GM06990 (cell line): Measurements from ENCODE around the gene CLCN4.

Experiments
- DNase-seq: peaks from one replicate; pipeline ENCODE4 v3.0.0-alpha.2; 2011; ENCODE audit not compliant: insufficient read length; ENCODE audit errors: extremely low read depth
- H3K27me3 ChIP-seq: replicated peaks from 2 replicates; pipeline ENCODE4 v1.6.0; 2011; ENCODE audit warnings: low read length; ENCODE audit not compliant: control insufficient read depth, insufficient read depth
- H3K36me3 ChIP-seq: 2 replicates; pipeline ENCODE4 v1.5.1; 2011; ENCODE audit warnings: low read length; ENCODE audit not compliant: control insufficient read depth, insufficient read depth
- H3K4me3 ChIP-seq: replicated peaks from 2 replicates; pipeline ENCODE4 v1.5.1; 2011; ENCODE audit warnings: low read depth, mild to moderate bottlenecking, control low read depth, low read length
- TF ChIP-seq, protein P1 (sequence below): IDR thresholded peaks from 2 replicates; pipeline ENCODE4 v1.5.1; 2011; ENCODE audit warnings: low read length, control low read depth, mild to moderate bottlenecking, inconsistent platforms; ENCODE audit not compliant: insufficient read depth, poor library complexity, severe bottlenecking

CLCN4 gene

DNA sequence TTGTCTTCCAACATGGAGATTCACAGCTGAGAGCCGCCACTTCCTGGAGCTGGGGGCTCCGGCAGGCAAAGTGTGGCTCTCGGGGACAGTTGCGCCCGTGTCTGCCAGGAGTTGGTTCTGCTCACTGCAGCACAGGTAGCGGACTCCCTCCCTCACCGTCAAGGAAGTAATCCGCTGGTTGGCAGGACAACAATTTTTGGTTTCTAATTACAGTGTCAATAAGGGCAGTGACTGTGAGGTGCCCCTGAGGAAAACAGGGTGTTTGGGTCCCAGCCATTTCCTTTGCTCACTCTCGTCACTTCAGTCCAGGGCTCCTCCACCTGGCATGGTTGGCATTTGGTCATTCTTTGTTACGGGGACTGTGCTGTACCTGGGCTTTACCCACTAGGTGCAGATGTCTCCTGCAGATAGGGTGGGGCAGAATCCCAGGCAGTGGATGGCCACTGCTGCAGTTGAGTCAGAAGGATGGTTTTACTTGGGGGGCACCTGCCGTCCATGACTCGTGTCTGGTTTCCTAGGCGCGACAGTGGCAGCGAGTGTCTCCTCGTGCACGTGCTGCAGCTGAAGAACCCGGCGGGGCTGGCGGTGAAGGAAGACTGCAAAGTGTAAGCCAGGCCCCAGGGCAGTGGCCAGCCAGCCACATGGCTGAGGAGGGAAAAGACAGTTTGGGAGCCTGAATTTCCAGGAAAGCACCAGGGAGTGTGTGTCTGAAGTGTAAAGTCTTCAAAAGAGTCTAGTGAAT lies 32.1 kb upstream of the CLCN4 start:
- Histone ChIP-seq H3K36me3 (peaks cover 3% of the 10 kb centered on the region), H3K4me3 (no peak overlapping the region), H3K27me3 (no peaks in the 10 kb centered on the region)
- no peak for DNase-seq
- TF ChIP-seq, protein P1, sequence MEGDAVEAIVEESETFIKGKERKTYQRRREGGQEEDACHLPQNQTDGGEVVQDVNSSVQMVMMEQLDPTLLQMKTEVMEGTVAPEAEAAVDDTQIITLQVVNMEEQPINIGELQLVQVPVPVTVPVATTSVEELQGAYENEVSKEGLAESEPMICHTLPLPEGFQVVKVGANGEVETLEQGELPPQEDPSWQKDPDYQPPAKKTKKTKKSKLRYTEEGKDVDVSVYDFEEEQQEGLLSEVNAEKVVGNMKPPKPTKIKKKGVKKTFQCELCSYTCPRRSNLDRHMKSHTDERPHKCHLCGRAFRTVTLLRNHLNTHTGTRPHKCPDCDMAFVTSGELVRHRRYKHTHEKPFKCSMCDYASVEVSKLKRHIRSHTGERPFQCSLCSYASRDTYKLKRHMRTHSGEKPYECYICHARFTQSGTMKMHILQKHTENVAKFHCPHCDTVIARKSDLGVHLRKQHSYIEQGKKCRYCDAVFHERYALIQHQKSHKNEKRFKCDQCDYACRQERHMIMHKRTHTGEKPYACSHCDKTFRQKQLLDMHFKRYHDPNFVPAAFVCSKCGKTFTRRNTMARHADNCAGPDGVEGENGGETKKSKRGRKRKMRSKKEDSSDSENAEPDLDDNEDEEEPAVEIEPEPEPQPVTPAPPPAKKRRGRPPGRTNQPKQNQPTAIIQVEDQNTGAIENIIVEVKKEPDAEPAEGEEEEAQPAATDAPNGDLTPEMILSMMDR = no peak

DNA sequence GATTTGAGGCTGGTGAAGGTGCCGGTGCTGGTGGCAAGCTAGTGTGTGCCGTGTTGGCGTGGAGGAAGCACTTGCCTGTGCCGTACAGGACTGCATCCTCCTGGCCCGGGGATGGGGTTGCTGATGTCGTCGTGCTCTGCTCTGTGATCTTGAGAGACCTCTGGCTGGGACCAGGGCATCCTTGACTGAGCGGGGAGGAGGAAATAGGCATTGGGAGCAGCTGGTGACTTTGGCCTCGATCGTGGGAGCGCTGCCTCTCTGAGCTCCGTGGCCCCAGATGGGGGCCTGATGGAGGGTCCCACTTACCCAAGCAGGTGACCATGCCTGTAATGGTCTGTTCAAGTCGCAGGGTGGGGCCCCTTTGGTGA lies 31.5 kb upstream of the CLCN4 start:
- Histone ChIP-seq H3K4me3 (no peak overlapping the region), H3K27me3 (no peaks in the 10 kb centered on the region), H3K36me3 (peaks cover 3% of the 10 kb centered on the region)
- TF ChIP-seq, protein P1 = no peak
- DNase-seq = no peak

DNA sequence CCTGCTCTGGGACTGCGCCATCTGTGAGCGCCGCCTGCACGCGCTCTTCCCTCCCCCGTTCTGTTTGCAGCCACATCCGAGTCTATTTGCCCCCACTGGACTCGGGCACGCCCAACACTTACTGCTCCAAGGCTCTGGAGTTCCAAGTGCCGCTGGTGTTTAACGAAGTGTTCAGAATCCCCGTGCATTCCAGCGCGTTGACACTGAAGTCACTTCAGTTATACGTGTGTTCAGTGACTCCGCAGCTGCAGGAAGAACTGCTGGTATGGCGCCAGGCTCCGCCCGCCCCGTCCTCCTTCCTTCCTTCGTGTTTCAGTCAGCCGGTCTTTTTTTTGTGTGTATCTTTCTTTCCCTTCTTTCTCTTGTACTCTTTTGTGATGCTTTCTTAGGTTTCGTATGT lies 30.7 kb upstream of the CLCN4 start:
- no peak for DNase-seq
- H3K27me3 ChIP-seq = no peaks in the 10 kb centered on the region
- peaks cover 3% of the 10 kb centered on the region for H3K36me3 ChIP-seq
- no peak overlapping the region for H3K4me3 ChIP-seq
- TF ChIP-seq, protein P1 = no peak

DNA sequence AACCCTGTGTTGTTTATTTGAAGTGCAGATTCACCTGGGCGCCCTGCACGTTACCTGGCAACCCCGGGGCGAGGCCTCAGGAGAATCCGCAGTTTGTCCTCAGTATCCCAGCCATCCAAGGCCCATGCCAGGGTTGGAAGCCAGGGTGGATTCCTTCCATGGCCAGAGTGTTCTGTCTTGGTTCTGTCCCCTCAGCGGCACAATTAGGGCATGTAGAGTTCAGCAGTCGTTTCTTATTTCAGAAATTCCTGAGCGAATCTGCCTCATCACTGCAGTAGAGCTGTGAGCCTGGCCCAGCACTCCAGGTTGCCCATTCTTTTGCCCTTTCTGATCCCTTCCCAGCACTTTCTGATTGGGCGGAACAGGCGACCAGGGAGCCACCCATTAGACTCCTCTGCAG lies 29.9 kb upstream of the CLCN4 start:
- TF ChIP-seq, protein P1 = no peak
- no peak for DNase-seq
- peaks cover 3% of the 10 kb centered on the region for H3K36me3 ChIP-seq
- no peaks in the 10 kb centered on the region for H3K27me3 ChIP-seq
- H3K4me3 ChIP-seq = no peak overlapping the region

DNA sequence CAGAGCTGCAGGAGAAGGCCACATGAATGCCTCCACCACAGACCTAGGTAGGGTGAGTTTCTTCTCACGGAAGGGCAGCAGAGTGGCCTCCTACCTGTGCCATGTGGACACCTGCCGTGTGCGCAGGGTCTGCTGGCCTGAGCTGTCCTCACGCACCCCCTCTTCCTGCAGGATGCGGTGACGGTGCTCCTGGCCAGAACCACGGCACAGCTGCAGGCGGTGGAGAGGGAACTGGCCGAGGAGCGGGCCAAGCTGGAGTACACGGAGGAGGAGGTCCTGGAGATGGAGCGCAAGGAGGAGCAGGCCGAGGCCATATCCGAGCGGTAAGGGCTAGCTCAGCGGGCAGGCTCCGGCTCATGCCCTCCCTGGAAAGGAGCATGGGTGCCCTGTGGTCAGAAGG lies 28.4 kb upstream of the CLCN4 start:
- H3K36me3 ChIP-seq = peaks cover 3% of the 10 kb centered on the region
- no peak for DNase-seq
- TF ChIP-seq, protein P1 = no peak
- no peaks in the 10 kb centered on the region for H3K27me3 ChIP-seq
- H3K4me3 ChIP-seq = no peak overlapping the region

DNA sequence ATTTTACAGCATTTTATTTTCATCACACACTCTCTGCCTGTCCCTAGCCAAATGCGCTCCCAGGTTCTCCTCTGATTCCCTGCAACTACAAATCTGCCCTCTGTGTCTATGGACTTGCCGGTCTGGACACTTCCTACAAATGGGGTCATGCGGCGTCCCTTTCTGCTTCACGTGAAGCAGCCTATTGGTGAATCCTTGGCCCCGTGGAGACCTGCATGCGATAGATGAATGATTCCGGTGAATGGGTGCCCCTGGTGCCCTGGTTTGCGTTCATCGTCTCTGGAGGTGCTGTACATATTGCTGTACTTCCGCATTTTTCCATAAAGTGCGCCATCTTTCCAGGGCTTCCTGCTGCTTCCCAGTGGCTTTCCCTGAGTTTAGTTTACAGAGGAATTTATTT lies 27.5 kb upstream of the CLCN4 start:
- H3K27me3 ChIP-seq = no peaks in the 10 kb centered on the region
- TF ChIP-seq, protein P1 = no peak
- no peak for DNase-seq
- H3K4me3 ChIP-seq = no peak overlapping the region
- H3K36me3 ChIP-seq = peaks cover 3% of the 10 kb centered on the region
